GM11168 (cell line): ENCODE data around the gene STRN3.
"Not testable (repeated sequence)": the region's sequence is repeated elsewhere in the genome, so short reads cannot be mapped to it uniquely, and the experiment has no call there.

ENCODE experiments used
- in situ Hi-C: fragments of 300-500 bp; cut with MboI; formaldehyde crosslinking; loops from one replicate; pipeline ENCODE4 v1.12.0; 2022; ENCODE audit warnings: low sequenced_read_pairs; ENCODE audit not compliant: unreplicated experiment

Gene STRN3

GRCh38 chr14:31006703-31007102, 19.5 kb downstream of the STRN3 start:
- in situ Hi-C loops = no loop called here

DNA sequence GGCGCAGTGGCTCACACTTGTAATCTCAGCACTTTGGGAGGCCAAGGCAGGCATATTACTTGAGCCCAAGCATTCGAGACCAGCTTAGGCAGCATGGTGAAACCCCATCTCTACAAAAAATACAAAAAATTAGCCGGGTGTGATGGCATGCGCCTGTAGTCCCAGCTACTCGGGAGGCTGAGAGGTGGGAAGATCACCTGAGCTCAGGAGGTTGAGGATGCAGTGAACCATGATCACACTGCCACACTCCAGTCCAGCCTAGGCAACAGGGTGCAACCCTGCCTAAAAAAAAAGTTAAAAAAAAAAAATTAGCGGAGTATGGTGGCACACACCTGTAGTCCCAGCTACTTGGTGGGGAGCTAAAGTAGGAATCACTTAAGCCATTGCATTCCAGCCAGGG, 22.2 kb downstream of the STRN3 start:
- in situ Hi-C loops = not testable (repeated sequence)

GRCh38 chr14:31003284-31003683, 22.9 kb downstream of the STRN3 start:
- in situ Hi-C loops = no loop called here

DNA sequence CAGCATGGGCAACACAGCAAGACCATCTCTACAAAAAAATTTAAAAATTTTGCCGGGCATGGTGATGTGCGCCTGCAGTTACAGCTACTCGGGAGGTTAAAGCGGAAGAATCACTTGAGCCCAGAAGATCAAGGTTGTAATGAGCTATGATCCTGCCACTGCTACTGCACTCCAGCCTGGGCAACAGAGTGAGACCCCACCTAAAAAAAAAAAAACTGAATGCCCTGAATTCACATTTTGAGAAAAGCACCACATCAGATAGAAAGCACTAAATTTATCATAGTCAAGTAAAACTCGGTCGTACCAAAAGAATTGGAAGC, 24.9 kb downstream of the STRN3 start:
- in situ Hi-C loops = no loop called here

DNA sequence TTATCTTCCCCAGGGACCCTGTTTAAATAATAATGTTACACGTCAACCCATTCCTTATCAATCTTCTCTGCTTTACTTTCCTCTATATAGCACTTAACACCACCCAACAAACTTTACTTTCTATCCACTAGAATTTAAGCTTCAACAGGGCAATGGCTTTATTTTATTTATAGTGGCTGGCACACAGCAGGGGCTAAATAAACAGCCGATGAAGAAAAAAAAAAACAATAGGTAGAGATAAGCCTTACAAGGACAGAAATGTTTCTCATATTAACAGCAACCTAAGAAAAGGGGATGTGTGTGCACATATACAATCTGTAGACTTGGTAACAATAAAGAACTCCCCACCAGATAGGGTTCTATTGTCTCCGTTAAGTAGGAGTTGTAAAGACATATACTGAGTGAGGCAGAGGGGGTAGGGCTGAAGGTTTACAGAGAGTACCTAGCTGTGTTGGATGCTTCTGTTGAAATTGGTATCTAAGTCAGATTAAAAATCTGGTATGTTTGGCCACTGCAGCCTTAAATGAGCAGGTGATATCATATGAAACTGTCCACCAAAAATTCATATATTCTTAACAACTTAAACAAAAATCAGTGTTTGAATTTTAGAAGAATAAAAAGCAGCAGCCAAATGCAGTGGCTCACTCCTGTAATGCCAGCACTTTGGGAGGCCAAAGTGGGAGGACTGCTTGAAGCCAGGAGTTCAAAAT, 25.4 kb downstream of the STRN3 start:
- in situ Hi-C loops = no loop called here

DNA sequence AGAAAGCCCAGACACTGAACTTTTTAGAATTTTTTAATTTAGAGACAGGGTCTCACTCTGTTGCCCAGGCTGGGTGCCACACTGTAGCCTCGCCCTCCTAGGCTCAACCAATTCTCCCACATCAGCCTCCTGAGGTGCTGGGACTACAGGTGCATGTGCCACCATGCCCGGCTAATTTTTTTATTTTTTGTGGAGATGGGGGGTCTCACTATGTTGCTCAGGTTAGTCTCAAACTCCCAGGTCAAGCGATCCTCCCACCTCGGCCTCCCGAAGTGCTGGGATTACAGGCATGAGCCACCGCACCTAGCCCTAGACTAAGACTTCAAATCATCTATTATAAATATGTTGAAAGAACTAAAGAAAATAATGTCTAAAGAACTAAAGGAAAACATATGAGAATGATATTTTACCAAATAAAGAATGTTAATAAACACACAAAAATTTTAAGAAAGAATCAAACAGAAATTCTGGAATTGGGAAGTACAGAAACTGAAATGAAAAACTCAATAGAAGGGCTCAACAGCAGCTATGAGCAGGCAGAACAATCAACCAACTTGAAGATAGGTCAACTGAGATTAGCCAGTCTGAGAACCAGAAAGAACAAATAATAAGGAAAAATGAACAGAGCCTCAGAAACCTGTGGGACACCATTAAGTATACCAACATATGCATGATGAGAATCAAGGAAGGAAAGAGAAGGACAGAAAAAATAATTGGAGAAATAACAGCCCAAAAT, 27.0 kb downstream of the STRN3 start:
- in situ Hi-C loops = no loop called here

DNA sequence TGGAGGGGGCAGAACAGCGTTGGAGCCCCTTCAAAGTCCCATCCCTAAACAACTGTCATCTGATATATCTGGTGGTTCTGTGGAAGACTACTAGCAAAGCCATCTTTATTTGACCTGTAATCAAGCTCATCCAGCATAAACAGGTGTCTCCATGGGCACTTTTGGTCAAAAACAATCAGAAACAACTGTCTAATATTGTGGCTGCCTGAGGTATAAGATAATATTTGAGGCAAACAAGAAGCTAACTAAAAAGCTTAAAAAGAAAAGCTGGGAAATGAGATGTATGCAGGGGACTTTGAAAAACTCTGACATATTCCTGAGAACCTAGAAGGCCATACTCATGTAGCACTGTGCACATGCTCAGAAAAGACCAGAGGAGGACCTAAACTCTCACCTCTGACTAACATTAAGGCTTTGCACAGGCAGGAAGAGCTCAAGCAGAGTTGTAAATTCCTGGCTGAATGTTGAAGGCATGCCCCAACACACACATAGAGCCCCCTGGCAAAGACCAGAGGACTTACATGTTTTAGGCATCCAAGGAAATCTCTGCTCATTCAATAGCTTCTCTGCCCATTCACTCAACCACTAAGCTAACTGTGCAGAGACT, 28.0 kb downstream of the STRN3 start:
- in situ Hi-C loops = no loop called here

DNA sequence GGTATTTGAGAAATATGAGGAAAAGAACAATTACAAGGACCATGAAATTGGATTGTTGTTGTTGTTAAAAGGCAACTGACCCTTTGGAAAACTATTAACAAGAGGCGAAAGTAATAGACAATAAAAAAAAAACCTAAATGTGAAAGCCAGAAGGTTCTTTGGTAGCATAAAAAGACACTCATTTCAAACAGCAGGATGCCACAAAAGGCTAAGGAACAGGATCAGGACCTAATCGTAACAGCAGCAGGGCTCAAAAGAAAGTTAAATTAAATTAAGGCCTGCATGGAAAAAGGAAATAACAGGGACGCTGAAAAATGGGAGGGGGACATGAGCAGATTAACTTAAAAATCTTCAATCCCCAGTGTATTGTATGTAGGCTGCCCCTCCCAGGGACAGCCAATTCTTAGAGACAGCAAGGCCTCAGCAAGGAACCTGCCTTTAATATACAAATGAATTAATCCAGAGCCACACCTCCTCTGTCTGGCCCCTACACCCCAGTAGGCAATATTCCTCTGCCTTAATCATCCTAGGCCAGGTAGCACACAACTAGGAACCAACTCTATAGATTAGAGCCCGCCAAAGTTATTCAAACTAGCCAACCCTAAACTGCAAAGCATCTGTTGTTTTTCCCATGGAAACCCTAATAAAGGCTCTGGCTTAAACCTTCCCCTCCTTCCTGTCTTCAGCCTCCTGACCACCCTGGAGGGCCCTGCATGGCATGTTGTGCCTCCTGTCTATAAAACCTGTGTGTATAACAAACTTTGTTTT, 29.1 kb downstream of the STRN3 start:
- in situ Hi-C loops = no loop called here

GRCh38 chr14:30995689-30996088, 30.5 kb downstream of the STRN3 start:
- in situ Hi-C loops = no loop called here

- in situ Hi-C loops = no loop called here
These were observed 31.2 kb downstream of the STRN3 start for GRCh38 chr14:30994681-30995620.

DNA sequence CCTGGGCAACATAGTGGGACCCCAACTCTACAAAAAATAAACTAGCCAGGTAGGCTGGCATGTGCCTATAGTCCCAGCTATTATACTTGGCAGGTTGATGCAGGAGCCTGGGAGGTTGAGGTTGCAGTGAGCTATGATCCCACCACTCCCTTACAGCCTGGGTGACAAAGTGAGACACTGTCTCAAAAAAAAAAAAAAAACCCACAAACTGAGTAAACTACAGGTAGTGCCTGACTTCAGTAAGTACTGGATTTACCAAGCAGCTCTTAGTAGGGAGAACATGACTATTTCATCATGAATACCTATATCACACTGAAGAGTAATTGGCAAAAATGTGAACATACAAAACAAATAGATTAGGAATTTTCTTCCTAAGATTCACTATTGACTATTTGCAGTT, 33.1 kb downstream of the STRN3 start:
- in situ Hi-C loops = no loop called here

- in situ Hi-C loops = no loop called here
These were observed 34.8 kb downstream of the STRN3 start for GRCh38 chr14:30991408-30991807.

- in situ Hi-C loops = no loop called here
These were observed 35.4 kb downstream of the STRN3 start for GRCh38 chr14:30990770-30991169.

- in situ Hi-C loops = no loop called here
These were observed 37.7 kb downstream of the STRN3 start for GRCh38 chr14:30988509-30988908.

DNA sequence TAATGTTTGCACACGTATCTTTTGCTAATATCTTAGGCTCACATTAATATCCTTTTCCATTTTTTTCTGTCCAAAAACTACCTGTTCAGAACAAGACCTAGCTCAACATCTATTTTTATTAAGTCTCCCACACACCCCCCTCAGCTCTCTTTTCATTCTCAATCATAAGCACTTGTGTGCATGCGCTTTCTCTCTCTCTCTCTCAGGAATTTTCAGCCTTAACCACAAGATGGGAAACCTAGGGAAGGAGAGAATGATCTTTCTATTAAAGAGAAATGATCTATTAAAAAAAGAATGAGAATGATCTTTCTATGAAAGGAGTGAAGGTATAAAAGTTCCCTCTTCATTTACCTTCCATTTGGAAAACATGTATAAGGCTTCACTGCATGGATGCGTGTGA, 40.4 kb downstream of the STRN3 start:
- in situ Hi-C loops = no loop called here

- in situ Hi-C loops = no loop called here
These were observed 42.3 kb downstream of the STRN3 start for GRCh38 chr14:30983858-30984257.

DNA sequence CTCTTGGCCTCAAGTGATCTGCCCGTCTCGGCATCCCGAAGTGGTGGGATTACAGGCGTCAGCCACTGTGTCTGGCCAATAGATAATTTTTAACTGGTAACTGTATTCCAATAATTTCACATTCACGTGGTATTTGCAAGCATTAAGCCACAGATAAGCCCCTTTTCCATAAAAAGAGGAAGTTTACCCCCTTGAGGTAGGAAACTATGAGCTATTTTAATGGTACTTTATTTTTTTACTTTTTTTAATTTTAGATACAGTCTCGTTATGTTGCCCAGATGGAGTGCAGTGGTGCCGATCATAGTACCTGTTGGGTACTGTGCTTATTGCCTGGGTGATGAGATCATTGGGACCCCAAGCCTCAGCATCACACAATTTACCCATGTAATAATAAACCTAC, 43.6 kb downstream of the STRN3 start:
- in situ Hi-C loops = no loop called here

DNA sequence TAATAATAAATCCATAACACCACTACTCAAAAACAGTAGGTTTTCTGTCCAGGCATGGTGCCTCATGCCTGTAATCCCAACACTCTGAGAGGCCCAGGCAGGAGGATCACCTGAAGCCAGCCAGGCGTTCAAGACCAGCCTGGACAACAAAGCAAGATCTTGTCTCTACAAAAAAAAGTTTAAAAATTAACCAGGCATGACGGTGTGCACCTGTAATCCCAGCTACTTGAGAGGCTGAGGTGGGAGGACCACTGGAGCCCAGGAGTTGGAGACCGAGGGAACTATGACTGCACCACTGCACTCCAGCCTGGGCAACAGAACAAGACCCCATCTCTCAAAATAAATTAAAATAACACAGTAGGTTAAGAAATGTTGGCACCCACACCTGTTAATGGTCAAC, 45.2 kb downstream of the STRN3 start:
- in situ Hi-C loops = no loop called here

- in situ Hi-C loops = not testable (repeated sequence)
These were observed 46.0 kb downstream of the STRN3 start for GRCh38 chr14:30980106-30980704.
